K562 (cell line): ENCODE results near the gene UBR3. TPM values are rescaled to one million over a fixed set of nuclear protein-coding genes. Genes with fewer than 3 reads are reported as not detected.

Experiments
- ATAC-seq: fragments of 200-7000 bp; cut with Tn5 transposase; 3 replicates; pipeline ENCODE4 v1.9.1; 2020; ENCODE audit warnings: moderate library complexity
- BruUV-seq: library from RNA; stranded (reverse); fragments of 400-500 nt; replicated peaks from 2 replicates; lab custom pipeline; 2021; lab: Mats Ljungman, UMichigan
- CTCF ChIA-PET: fragments of 300-600 bp; formaldehyde crosslinking; extraction: SDS; loops from one replicate; lab custom pipeline; 2021; ENCODE audit warnings: low intra/inter-chr PET ratio; lab: Yijun Ruan, JAX
- POLR2A ChIA-PET: fragments of 300-600, 350-650 bp; sonication (Branson Sonifier 250); formaldehyde crosslinking; extraction: SDS; loops from one replicate; lab custom pipeline; 2021; ENCODE audit warnings: antibody characterized with exemption, inconsistent platforms; lab: Yijun Ruan, JAX
- DNase-seq, 4 experiments: peaks; one replicate each; pipeline versions ENCODE4 v3.0.0 to v3.0.0-alpha.2; 2011 to 2018; ENCODE audit warnings: low spot score in 3 of 4, mixed read lengths in 3 of 4; ENCODE audit errors: extremely low read depth in 1 of 4
- FAIRE-seq: peaks from 2 replicates; lab custom pipeline; 2011; peaks lifted over from hg19 to GRCh38; lab: Jason Lieb, UNC
- H2AFZ ChIP-seq: 2 replicates; pipeline ENCODE4 v1.6.0; 2011; ENCODE audit warnings: low read depth, low read length, control low read depth, inconsistent platforms
- H3K27ac ChIP-seq: fragments of 200-600 bp; 3 replicates; pipeline ENCODE4 v1.8.0; 2011; ENCODE audit warnings: low read depth, mild to moderate bottlenecking, control low read depth, inconsistent platforms, low read length, moderate library complexity, mixed read lengths; ENCODE audit errors: extremely low read depth
- H3K27me3 ChIP-seq, 2 experiments: fragments of 300-600 bp in 1 of 2; 2 replicates in 1 of 2; 3 replicates in 1 of 2; pipeline versions ENCODE4 v1.6.0 to v1.8.0; 2011; ENCODE audit warnings: inconsistent platforms in 2 of 2, low read length in 2 of 2, mild to moderate bottlenecking in 1 of 2, mixed read lengths in 1 of 2, moderate library complexity in 1 of 2; ENCODE audit not compliant: control insufficient read depth in 2 of 2, insufficient read depth in 2 of 2
- H3K36me3 ChIP-seq: fragments of 300-600 bp; 3 replicates; pipeline ENCODE4 v1.8.0; 2011; ENCODE audit warnings: mild to moderate bottlenecking, low read length, inconsistent platforms; ENCODE audit not compliant: control insufficient read depth, insufficient read depth
- H3K4me1 ChIP-seq, 2 experiments: fragments of 200-600 bp in 1 of 2; replicated peaks in 1 of 2; 2 replicates in 1 of 2; 3 replicates in 1 of 2; pipeline versions ENCODE4 v1.5.1 to v1.8.0; 2011; ENCODE audit warnings: inconsistent platforms in 2 of 2, low read length in 2 of 2, mild to moderate bottlenecking in 1 of 2, mixed read lengths in 1 of 2, moderate library complexity in 1 of 2; ENCODE audit not compliant: control insufficient read depth in 2 of 2, insufficient read depth in 2 of 2
- H3K4me2 ChIP-seq: 2 replicates; pipeline ENCODE4 v1.6.1; 2011; ENCODE audit warnings: low read length, control low read depth, inconsistent platforms, mixed read lengths; ENCODE audit not compliant: insufficient read depth
- H3K4me3 ChIP-seq: fragments of 200-600 bp; sonication (generic), shearing (Covaris generic); 2 replicates; pipeline ENCODE4 v1.5.1; 2016; ENCODE audit warnings: control low read depth, inconsistent platforms
- H3K79me2 ChIP-seq: fragments of 200-600 bp; 3 replicates; pipeline ENCODE4 v1.8.0; 2011; ENCODE audit warnings: low read length, inconsistent platforms; ENCODE audit not compliant: control insufficient read depth, insufficient read depth
- H3K9ac ChIP-seq, 2 experiments: 2 replicates each; pipeline versions ENCODE4 v1.6.0 to v1.6.1; 2011; ENCODE audit warnings: low read depth in 2 of 2, low read length in 2 of 2, control low read depth in 1 of 2, inconsistent platforms in 1 of 2, mild to moderate bottlenecking in 1 of 2, mixed read lengths in 1 of 2; ENCODE audit not compliant: insufficient read depth in 1 of 2
- H3K9me1 ChIP-seq: one replicate; pipeline ENCODE4 v1.6.0; 2011; ENCODE audit warnings: inconsistent platforms, mild to moderate bottlenecking, low read length, moderate library complexity; ENCODE audit not compliant: control insufficient read depth, insufficient read depth
- H3K9me3 ChIP-seq: replicated peaks from 2 replicates; pipeline ENCODE4 v1.5.1; 2011; ENCODE audit warnings: low read depth, low read length, inconsistent platforms; ENCODE audit not compliant: control insufficient read depth, insufficient read depth
- H4K20me1 ChIP-seq: replicated peaks from 2 replicates; pipeline ENCODE4 v1.6.1; 2011; ENCODE audit warnings: low read length, inconsistent platforms, mixed read lengths; ENCODE audit not compliant: control insufficient read depth, insufficient read depth
- ARID1B ChIP-seq: fragments of 450-650 bp; IDR thresholded peaks from 2 replicates; pipeline ENCODE4 v1.6.1; 2016; ENCODE audit warnings: antibody characterized with exemption, mild to moderate bottlenecking, inconsistent platforms
- ATF1 ChIP-seq, 2 experiments: fragments of 450-650 bp in 1 of 2; IDR thresholded peaks; 2 replicates each; pipeline ENCODE4 v1.6.1; 2016; ENCODE audit warnings: missing compliant biosample characterization in 1 of 2, missing genetic modification characterization in 1 of 2
- DDX20 ChIP-seq: fragments of 450-650 bp; IDR thresholded peaks from 2 replicates; pipeline ENCODE4 v1.6.1; 2016; ENCODE audit warnings: missing genetic modification characterization, low read depth, mild to moderate bottlenecking, missing compliant biosample characterization, moderate library complexity
- HDGF ChIP-seq: fragments of 450-650 bp; IDR thresholded peaks from 2 replicates; pipeline ENCODE4 v1.6.1; 2016
- KAT2B ChIP-seq: IDR thresholded peaks from one replicate; pipeline ENCODE4 v1.6.1; 2012; ENCODE audit warnings: low read depth, mild to moderate bottlenecking, control low read depth, inconsistent platforms, low read length, moderate library complexity
- KDM4B ChIP-seq, 2 experiments: fragments of 450-650 bp in 1 of 2; sonication (generic) in 1 of 2; IDR thresholded peaks; 2 replicates each; pipeline ENCODE4 v1.6.1; 2016 to 2017; ENCODE audit warnings: borderline replicate concordance in 2 of 2, antibody characterized with exemption in 1 of 2, low read depth in 1 of 2, mild to moderate bottlenecking in 1 of 2
- NBN ChIP-seq: fragments of 450-650 bp; IDR thresholded peaks from 2 replicates; pipeline ENCODE4 v1.6.1; 2016; ENCODE audit warnings: low read depth, mild to moderate bottlenecking
- NFATC3 ChIP-seq: fragments of 450-650 bp; IDR thresholded peaks from 2 replicates; pipeline ENCODE4 v1.6.1; 2017; ENCODE audit warnings: mild to moderate bottlenecking
- OTX1 ChIP-seq: fragments of 450-650 bp; formaldehyde crosslinking; IDR thresholded peaks from 2 replicates; pipeline ENCODE4 v1.4.0; 2022; ENCODE audit warnings: mild to moderate bottlenecking
- PURB ChIP-seq: sonication (generic); formaldehyde crosslinking; IDR thresholded peaks from 2 replicates; pipeline ENCODE4 v1.9.0; 2021; ENCODE audit warnings: low read depth, mild to moderate bottlenecking, missing genetic modification reagents
- SMC3 ChIP-seq: conservative IDR thresholded peaks from 2 replicates; pipeline ENCODE4 v1.6.1; 2011; ENCODE audit warnings: low read depth, low read length, improper control_type of control experiment; ENCODE audit not compliant: insufficient read depth
- TAF15 ChIP-seq: fragments of 200-400 bp; formaldehyde crosslinking; IDR thresholded peaks from 2 replicates; pipeline ENCODE4 v1.6.1; 2017; ENCODE audit warnings: mild to moderate bottlenecking, low read depth, low read length, moderate library complexity
- ZKSCAN3 ChIP-seq: fragments of 250-450 bp; sonication (Bioruptor Pico); IDR thresholded peaks from 2 replicates; pipeline ENCODE4 v1.4.0; 2020
- ZNF282 ChIP-seq: sonication (generic); formaldehyde crosslinking; IDR thresholded peaks from 2 replicates; pipeline ENCODE4 v1.8.1; 2023; ENCODE audit warnings: missing genetic modification reagents
- ZNF384 ChIP-seq: IDR thresholded peaks from 2 replicates; pipeline ENCODE4 v1.6.1; 2012; ENCODE audit warnings: low read depth, low read length, improper control_type of control experiment
- ZNF551 ChIP-seq: fragments of 250-450 bp; sonication (Bioruptor Pico); IDR thresholded peaks from 2 replicates; pipeline ENCODE4 v1.5.0; 2021; ENCODE audit warnings: mild to moderate bottlenecking, moderate library complexity
- ZNF668 ChIP-seq: fragments of 250-450 bp; sonication (Bioruptor Pico); IDR thresholded peaks from 2 replicates; pipeline ENCODE4 v1.8.0; 2022; ENCODE audit warnings: mild to moderate bottlenecking, inconsistent platforms
- WGBS: fragments of 100-300 bp; shearing (Covaris generic); methylation state at CpG from one replicate; pipeline ENCODE4 v1.1.6; 2016; ENCODE audit warnings: low coverage, mixed read lengths; ENCODE audit not compliant: insufficient coverage; ENCODE audit errors: missing lambda C conversion rate; 5-methylcytosine and 5-hydroxymethylcytosine counted together
- in situ Hi-C: fragments of 300-500 bp; cut with MboI; formaldehyde crosslinking; loops from 4 replicates; pipeline ENCODE4 v1.15.0; 2018; ENCODE audit warnings: inconsistent platforms, mixed read lengths
- intact Hi-C: fragments of 100-400 bp; cut with micrococcal nuclease; formaldehyde crosslinking; loops from 2 replicates; pipeline ENCODE4 v1.14.2; 2022
- polyA plus RNA-seq, 8 experiments: library from polyadenylated mRNA; depleted of rRNA in 4 of 8; stranded (reverse) in 5 of 8; unstranded in 3 of 8; fragments of >200 nt; fragmentation: Nextera tagmentation in 2 of 8; fragmentation: Illumina TruSeq in 1 of 8; extraction: Ambion mirVana in 2 of 8; extraction: Trizol in 1 of 8; gene quantifications; 2 replicates each; pipeline versions ENCODE4 v1.2.1 to v1.2.3, GENCODE V29; 2011 to 2014; ENCODE audit warnings: inconsistent platforms in 1 of 8, missing spikeins in 1 of 8
- total RNA-seq, 7 experiments: library from RNA; depleted of rRNA in 6 of 7; stranded (reverse); fragments of >200 nt in 6 of 7; fragmentation: Illumina TruSeq in 2 of 7; extraction: Trizol in 2 of 7; gene quantifications; 2 replicates each; pipeline versions ENCODE4 v1.2.1 to v1.2.3, GENCODE V29; 2011 to 2021; ENCODE audit warnings: low replicate concordance in 1 of 7
- TF ChIP-seq, protein P1 (sequence below): sonication (generic); formaldehyde crosslinking; IDR thresholded peaks from 2 replicates; pipeline ENCODE4 v1.9.0; 2022; ENCODE audit warnings: mild to moderate bottlenecking, missing genetic modification reagents
- TF ChIP-seq, protein P2 (sequence below), 2 experiments: fragments of 450-650 bp in 1 of 2; IDR thresholded peaks; 2 replicates each; pipeline ENCODE4 v1.6.1; 2011 to 2017; ENCODE audit warnings: low read depth in 2 of 2, antibody characterized with exemption in 1 of 2, borderline replicate concordance in 1 of 2, low read length in 1 of 2, mild to moderate bottlenecking in 1 of 2, mixed read lengths in 1 of 2; ENCODE audit not compliant: control insufficient read depth in 1 of 2

UBR3 gene
- total and polyA plus RNA-seq, 9 of the 15 experiments (the other 6 are each of a cell fraction or from before 2014, with no cell fraction given) = 14.4 to 63.5 (median 40.4) TPM

DNA sequence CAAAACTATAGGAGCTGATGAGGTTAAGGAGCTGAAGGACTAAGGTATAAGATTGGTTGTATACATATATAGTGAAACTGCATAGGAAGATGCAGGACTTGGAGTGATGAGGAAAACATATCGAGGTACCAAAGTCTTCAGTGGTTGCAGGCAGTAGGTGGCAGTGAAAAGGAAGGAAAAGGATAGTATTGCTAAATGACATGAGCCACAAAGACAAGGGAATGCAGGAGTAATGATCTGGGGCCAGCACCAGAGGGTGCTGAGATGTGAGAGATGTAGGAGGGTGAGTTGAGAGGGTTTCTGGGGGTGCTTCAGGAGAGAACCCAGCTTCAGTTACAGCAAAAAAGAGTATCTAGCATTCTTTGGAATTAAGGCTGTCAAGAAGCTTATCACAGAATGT, 178.4 kb downstream of the UBR3 start:
- no peaks in the 10 kb centered on the region for H4K20me1 ChIP-seq
- ChIA-PET CTCF (interaction anchor here (1.2 to 1.7 kb wide), 2 partner anchors 230 to 810 kb away, joined by 4 read pairs; no protein-coding TSS in a partner anchor), POLR2A (interaction anchor here (1.0 kb wide), 2 partner anchors 12 to 15 kb away, joined by 4 read pairs; no protein-coding TSS in a partner anchor)
- no peaks in the 10 kb centered on the region for H3K27me3 ChIP-seq
- peaks cover 4 to 11% of the 10 kb centered on the region in 2 experiments for H3K4me1 ChIP-seq
- H3K4me3 ChIP-seq = no peak overlapping the region
- ATAC-seq (peak; percentile 92), FAIRE-seq (peak; percentile 74), DNase-seq (peak in 3 of 4 experiments; percentile 19 to 72 (median 66))
- no peak overlapping the region for H3K27ac ChIP-seq
- H3K79me2 ChIP-seq = no peaks in the 10 kb centered on the region
- no TSS peak for BruUV-seq
- H3K9me3 ChIP-seq = no peaks in the 10 kb centered on the region
- H2AFZ ChIP-seq = no peak overlapping the region
- WGBS = 14% methylated on average over 1 of the region's 1 CpG
- no peak overlapping the region for H3K9ac ChIP-seq
- in situ Hi-C loops = no loop called here
- no peaks in the 10 kb centered on the region for H3K9me1 ChIP-seq
- no peak overlapping the region for H3K4me2 ChIP-seq
- H3K36me3 ChIP-seq = peaks cover 55% of the 10 kb centered on the region
- intact Hi-C loops = loop anchor here (2.0 to 10.0 kb wide), 2 partner anchors 231 to 359 kb away; no protein-coding TSS in a partner anchor
- TF ChIP-seq ZKSCAN3 (CRISPR knock-in tag) (no peak), SMC3 (0 out of 2 replicates have a peak, but pooled peaks have one; percentile 39), DDX20 (tag) (no peak), OTX1 (no peak), ATF1 (CRISPR knock-in tag; IDR thresholded peaks at IDR 0.05) (no peak), ATF1 (tag; IDR thresholded peaks at IDR 0.05) (no peak), NBN (peak; percentile 38; the same call in 1 of the 2 replicates), ARID1B (0 out of 2 replicates have a peak, but pooled peaks have one; percentile 27), ZNF282 (CRISPR knock-in tag) (no peak), HDGF (peak; percentile 88; the same call in 1 of the 2 replicates), KAT2B (no peak), ZNF551 (CRISPR knock-in tag) (no peak), KDM4B (IDR thresholded peaks at IDR 0.05; ENCODE audit: borderline replicate concordance in 2 of 2, low read depth in 1 of 2) (no peak), ZNF668 (no peak), NFATC3 (no peak), PURB (CRISPR knock-in tag) (no peak), ZNF384 (peak; percentile 15; the same call in 1 of the 2 replicates), TAF15 (no peak)
- TF ChIP-seq, protein P1, sequence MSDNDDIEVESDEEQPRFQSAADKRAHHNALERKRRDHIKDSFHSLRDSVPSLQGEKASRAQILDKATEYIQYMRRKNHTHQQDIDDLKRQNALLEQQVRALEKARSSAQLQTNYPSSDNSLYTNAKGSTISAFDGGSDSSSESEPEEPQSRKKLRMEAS = no peak
- TF ChIP-seq, protein P2, sequence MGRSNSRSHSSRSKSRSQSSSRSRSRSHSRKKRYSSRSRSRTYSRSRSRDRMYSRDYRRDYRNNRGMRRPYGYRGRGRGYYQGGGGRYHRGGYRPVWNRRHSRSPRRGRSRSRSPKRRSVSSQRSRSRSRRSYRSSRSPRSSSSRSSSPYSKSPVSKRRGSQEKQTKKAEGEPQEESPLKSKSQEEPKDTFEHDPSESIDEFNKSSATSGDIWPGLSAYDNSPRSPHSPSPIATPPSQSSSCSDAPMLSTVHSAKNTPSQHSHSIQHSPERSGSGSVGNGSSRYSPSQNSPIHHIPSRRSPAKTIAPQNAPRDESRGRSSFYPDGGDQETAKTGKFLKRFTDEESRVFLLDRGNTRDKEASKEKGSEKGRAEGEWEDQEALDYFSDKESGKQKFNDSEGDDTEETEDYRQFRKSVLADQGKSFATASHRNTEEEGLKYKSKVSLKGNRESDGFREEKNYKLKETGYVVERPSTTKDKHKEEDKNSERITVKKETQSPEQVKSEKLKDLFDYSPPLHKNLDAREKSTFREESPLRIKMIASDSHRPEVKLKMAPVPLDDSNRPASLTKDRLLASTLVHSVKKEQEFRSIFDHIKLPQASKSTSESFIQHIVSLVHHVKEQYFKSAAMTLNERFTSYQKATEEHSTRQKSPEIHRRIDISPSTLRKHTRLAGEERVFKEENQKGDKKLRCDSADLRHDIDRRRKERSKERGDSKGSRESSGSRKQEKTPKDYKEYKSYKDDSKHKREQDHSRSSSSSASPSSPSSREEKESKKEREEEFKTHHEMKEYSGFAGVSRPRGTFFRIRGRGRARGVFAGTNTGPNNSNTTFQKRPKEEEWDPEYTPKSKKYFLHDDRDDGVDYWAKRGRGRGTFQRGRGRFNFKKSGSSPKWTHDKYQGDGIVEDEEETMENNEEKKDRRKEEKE (IDR thresholded peaks at IDR 0.05; ENCODE audit: borderline replicate concordance in 1 of 2, control insufficient read depth in 1 of 2, low read depth in 2 of 2, low read length in 1 of 2) = no peak
